Non-pigmented ciliary epithelial cell (primary cell): ENCODE measurements around the gene AMY2A.
"Not testable (repeated sequence)": the region's sequence is repeated elsewhere in the genome, so short reads cannot be mapped to it uniquely, and the experiment has no call there.

Experiments used
- DNase-seq: peaks from one replicate; pipeline ENCODE4 v3.0.0-alpha.2; 2010; ENCODE audit warnings: low read depth

AMY2A gene

GRCh38 chr1:103616994-103617477, at the start of gene AMY2A:
TSS of gene AMY2A (plus strand) at chr1:103617427. CDS start at chr1:103617441, 14 bp downstream.
- DNase-seq, result not testable (repeated sequence)

- DNase-seq, result no peak
Observed at GRCh38 chr1:103569493-103569892, 47.7 kb upstream of the AMY2A start.

GRCh38 chr1:103571289-103571688, 45.9 kb upstream of the AMY2A start, which contains the start of gene AMY2B:
TSS of gene AMY2B (plus strand) at chr1:103571589. CDS start at chr1:103571603, 14 bp downstream.
- not testable (repeated sequence) for DNase-seq

- no peak for DNase-seq
Observed at GRCh38 chr1:103576065-103576464, 41.2 kb upstream of the AMY2A start.

GRCh38 chr1:103576784-103577183, 40.4 kb upstream of the AMY2A start:
- DNase-seq, result not testable (repeated sequence)

- DNase-seq, result no peak
Observed at GRCh38 chr1:103582464-103582863, 34.8 kb upstream of the AMY2A start.

- DNase-seq, result no peak
Observed at GRCh38 chr1:103583887-103584286, 33.3 kb upstream of the AMY2A start.

GRCh38 chr1:103584537-103584936, 32.7 kb upstream of the AMY2A start:
- no peak for DNase-seq

GRCh38 chr1:103602740-103603139, 14.5 kb upstream of the AMY2A start:
- DNase-seq, result not testable (repeated sequence)

- DNase-seq, result no peak
Observed at GRCh38 chr1:103616362-103616761, 865 bp upstream of the AMY2A start.

GRCh38 chr1:103627436-103627835, 10.2 kb downstream of the AMY2A start:
- DNase-seq, result not testable (repeated sequence)

- DNase-seq, result not testable (repeated sequence)
Observed at GRCh38 chr1:103641194-103641593, 24.0 kb downstream of the AMY2A start.

- DNase-seq, result not testable (repeated sequence)
Observed at GRCh38 chr1:103643908-103644307, 26.7 kb downstream of the AMY2A start.

GRCh38 chr1:103650305-103650704, 33.1 kb downstream of the AMY2A start:
- DNase-seq, result not testable (repeated sequence)

- DNase-seq, result not testable (repeated sequence)
Observed at GRCh38 chr1:103650889-103651288, 33.7 kb downstream of the AMY2A start.

- DNase-seq, result not testable (repeated sequence)
Observed at GRCh38 chr1:103654133-103654532, 36.9 kb downstream of the AMY2A start.

GRCh38 chr1:103655460-103655859, 38.2 kb downstream of the AMY2A start, which contains the start of gene AMY1A:
TSS of gene AMY1A (plus strand) at chr1:103655760. CDS start at chr1:103656331, 571 bp downstream.
- not testable (repeated sequence) for DNase-seq
